T47D (cell line): Measurements from ENCODE around the gene ATXN1.

Experiments used
- DNase-seq, 2 experiments: peaks; one replicate each; pipeline versions ENCODE4 v3.0.0 to v3.0.0-alpha.2; 2011 to 2012; ENCODE audit warnings: low read depth in 1 of 2, low spot score in 1 of 2
- JUND ChIP-seq: IDR thresholded peaks from 2 replicates; pipeline ENCODE4 v1.6.1; 2012; ENCODE audit warnings: low read depth
- in situ Hi-C: cut with HindIII; loops from 2 replicates; pipeline ENCODE4 v1.10.0; 2016; ENCODE audit warnings: low sequenced_read_pairs, low pct_unique_long_range_greater_than_20kb

Gene ATXN1

DNA sequence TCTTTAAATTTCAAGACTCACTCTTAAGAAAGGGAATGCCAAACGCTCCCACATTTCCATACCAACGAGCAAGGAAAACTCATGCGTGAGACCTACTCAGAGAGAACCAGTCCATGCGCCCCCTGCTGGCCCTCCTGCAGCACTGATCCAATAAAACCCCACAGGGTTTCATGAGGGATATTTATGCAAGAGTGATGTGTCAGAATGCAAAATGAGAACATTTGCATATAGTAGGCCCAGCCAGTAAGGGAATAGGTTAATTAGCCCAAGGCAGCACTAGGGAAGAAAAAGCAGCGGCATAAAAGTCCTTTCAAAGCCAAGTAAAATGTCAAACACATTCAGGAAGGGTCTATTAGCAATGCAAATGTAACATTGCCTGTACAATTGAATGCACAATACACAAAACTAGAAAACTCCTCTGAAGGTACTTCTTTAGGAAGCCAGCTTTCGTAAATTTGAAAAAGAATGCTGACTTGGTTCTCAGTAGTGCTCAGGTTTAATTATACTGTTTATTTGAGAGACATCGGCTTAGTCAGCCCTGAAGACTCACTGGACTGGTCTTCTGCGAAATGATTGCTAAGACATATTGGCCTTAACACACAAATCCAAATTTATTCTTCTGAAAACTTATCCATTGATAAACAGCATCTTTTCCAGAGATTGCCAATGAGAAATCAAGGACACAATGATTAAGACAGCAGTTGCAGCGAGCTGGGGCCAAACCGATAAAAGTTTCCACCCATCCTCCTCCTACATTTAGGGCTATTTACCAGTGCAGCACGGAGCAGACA is 429.7 kb downstream of the ATXN1 start:
- in situ Hi-C loops = no loop called here
- no peak for TF ChIP-seq JUND
- DNase-seq = peak; percentile 79 to 83

DNA sequence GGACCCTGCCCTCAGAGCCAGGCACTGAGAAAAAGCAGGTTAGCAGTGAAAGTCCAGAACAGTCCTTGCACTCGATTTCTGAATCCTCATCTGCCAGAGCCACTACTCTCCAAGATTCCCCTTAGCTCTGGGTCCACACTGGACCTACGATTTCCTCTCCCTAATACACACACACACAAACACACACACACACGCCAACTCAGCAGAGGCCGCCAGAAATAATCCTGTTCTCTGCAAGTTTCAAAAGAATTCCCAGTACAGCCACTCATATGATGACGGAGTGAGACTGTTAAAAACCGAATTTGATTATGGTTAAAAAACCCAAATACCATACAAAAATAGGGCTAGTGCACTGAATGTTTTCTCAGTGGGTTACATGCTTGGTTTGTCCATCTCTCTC is 432.0 kb downstream of the ATXN1 start:
- DNase-seq = no peak
- in situ Hi-C loops = no loop called here
- TF ChIP-seq JUND = no peak

DNA sequence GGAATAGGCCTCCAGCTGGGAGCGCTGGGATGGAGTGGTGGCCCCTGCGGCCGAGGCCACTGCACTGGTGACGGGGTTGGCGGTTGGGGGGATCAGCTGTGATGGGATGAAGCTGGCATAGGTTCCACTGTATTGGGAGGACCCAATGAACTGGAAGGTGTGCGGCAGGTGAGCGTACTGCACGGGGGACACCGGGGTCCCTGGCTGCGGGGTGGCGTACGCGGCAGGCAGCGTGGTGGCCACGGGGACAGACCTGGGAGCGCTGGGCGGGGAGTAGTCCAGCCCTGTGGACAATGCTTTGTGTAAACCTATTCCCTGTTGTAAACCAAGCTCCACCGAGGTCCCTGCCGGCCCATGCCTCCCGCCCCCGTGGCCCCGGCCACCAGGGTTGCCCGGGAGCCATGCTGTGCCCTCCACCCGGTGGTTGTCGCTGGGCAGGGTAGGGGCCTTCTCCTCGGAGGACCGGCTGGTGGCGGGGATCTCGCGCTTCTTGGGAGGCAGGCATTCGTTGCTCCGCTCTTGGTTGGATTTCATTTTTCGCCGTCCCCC is 433.4 kb downstream of the ATXN1 start:
- DNase-seq = no peak
- no peak for TF ChIP-seq JUND
- in situ Hi-C loops = no loop called here

DNA sequence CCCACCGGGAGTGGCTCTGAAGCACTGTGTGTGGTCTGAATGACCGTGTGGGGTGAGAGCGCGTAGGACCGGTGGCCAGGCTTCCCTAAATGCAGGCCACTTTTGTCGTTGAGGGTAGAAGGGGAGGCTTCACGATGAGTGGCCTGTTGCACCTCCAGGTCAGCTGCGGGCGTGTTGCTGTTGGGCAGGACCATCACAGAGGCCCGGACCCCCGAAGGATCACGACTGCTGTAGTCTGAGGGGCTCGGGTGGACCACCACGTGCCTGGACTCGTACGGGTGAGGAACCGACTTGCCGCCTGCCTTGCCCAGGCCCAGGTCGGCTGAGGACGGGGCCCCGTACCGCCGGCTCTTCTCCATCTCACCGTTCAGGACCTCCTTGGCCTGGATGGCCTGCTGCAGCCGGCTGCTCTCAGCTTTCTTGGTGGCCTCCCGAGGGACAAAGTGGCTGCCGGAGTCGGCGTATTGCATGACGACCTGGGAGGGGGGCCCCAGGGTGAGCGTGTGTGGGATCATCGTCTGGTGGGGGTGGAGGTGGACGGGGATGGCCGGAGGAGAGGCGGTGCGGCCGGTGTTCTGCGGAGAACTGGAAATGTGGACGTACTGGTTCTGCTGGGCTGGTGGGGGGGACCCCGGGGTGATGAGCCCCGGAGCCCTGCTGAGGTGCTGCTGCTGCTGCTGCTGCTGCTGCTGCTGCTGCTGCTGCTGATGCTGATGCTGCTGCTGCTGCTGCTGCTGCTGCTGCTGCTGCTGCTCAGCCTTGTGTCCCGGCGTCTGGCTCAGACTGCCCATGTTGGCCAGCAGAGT is 434.1 kb downstream of the ATXN1 start:
- in situ Hi-C loops = no loop called here
- TF ChIP-seq JUND = no peak
- DNase-seq = no peak

DNA sequence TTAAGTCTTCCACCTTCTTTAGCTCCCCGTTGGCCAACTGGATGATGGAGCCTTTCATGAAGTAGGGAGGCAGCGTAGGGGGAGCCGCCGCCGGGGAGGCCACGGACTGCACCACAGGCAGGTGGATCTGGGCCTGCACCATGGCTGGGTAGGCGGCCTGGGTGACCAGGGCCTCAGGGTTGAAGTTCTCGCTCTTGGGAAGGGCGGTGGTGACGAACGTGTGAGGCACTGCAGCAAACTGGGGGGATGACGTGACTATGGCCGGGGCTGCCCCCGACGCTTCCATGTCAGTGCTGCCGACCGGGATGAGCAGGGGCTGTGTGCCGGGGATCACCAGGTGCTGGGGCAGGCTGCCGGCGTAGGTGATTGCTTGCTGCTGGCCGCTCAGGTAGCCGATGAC is 434.7 kb downstream of the ATXN1 start:
- no peak for TF ChIP-seq JUND
- no peak for DNase-seq
- in situ Hi-C loops = no loop called here

DNA sequence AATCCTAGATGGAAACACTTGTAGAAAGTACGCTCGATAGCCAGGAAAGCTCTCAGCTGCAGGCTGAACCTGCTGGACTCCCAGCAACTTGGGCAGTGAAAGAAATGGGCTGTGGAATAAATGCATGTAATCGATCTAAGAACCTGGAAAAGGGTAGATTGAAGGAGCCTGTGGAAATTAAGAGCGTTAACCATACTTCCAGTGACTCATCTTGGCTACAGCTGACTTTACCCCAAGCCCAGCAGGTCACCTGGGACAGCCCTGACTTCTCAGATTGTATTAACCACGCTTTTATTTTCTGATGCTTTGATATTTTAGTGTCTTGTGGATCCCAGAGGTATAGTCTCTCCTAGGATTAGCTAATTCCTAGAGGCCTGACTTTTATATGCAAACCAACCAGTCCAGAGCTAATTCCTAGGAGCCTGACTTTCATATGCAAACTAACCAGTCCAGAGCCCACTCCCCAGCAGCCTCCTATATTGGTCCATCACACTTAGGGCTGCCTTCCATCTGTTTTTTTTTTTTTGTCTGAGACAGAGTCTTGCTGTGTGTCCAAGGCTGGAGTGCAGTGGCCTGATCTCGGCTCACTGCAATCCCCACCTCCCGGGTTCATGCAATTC is 436.5 kb downstream of the ATXN1 start:
- TF ChIP-seq JUND = no peak
- no peak for DNase-seq
- in situ Hi-C loops = no loop called here

DNA sequence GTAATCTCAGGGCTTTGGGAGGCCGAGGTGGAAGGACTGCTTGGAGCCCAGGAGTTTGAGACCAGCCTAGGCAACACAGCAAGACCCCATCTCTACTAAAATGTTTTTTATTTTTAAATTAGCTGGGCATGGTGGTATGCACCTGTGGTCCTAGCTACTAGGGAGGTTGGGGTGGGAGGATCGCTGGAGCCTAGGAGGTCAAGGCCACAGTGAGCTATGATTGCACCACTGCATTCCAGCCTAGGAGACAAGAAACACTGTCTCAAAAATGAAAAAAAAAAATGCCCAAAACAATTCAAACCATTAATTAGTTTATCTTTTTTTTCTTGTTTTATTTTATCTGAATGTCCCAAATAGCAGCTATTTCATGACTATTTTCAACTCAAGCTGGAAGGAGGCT is 437.1 kb downstream of the ATXN1 start:
- in situ Hi-C loops = no loop called here
- no peak for TF ChIP-seq JUND
- no peak for DNase-seq

DNA sequence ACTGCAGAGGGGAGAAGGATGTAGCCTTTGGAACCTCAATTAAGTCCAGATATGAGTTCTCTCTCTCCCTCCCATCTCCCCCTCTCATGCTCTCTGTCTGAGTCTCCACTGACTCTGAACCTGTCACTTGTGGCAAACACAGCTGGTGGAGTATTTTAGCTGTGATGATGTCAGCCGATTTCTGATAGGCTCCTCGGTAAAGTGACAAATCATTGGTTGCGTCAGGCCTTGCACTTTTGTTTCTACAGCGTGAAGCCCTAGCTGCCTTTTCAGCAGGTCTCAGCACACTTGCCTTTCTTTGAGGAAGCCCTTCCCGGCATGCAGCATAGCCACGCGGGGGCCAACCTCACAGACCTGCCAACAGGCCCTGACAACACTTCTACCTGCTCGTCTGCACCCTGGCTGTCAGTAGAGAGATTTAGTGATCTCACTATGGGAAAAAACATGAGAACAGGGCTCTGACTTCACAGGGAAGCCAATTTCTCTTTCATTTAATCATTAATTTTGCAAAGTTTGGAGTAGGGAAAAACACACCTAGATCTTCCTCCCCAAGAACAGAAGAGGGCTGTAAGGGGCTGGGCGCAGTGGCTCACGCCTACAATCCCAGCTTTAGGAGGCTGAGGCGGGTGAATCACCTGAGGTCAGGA is 438.5 kb downstream of the ATXN1 start:
- in situ Hi-C loops = no loop called here
- no peak for DNase-seq
- no peak for TF ChIP-seq JUND

DNA sequence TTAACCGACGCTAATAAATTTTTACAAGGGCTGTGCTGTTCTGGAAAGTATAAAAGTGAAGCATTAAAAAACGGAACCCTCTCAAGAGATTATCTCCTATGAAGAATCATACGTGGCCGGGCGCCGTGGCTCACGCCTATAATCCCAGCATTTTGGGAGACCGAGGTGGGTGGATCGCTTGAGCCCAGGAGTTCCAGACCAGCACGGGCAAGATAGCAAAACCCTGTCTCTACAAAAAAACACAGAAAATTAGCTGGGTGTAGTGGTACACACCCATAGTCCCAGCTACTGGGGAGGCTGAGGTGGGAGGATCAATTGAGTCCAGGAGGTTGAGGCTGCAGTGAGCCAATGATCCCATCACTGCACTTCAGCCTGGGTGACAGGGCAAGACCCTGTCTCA is 439.4 kb downstream of the ATXN1 start:
- no peak for TF ChIP-seq JUND
- no peak for DNase-seq
- in situ Hi-C loops = no loop called here

DNA sequence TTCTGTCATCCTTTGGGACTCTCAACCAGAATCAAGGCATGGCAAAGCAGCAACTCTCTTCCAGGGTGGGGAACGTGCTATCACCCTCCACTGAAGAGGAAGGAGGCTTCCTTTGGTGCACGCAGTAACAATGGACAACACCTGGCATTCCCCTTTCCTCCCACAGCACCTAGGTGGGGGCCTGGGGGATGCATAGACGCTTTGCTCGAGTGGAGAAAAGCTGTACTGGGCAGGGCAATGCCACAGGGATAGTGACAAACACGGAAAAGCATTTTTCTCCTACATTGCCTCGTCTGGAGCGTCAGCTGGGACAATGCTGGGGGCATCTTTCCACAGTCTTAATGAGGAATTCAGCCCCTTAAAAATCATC is 439.9 kb downstream of the ATXN1 start:
- DNase-seq = no peak
- TF ChIP-seq JUND = no peak
- in situ Hi-C loops = no loop called here

DNA sequence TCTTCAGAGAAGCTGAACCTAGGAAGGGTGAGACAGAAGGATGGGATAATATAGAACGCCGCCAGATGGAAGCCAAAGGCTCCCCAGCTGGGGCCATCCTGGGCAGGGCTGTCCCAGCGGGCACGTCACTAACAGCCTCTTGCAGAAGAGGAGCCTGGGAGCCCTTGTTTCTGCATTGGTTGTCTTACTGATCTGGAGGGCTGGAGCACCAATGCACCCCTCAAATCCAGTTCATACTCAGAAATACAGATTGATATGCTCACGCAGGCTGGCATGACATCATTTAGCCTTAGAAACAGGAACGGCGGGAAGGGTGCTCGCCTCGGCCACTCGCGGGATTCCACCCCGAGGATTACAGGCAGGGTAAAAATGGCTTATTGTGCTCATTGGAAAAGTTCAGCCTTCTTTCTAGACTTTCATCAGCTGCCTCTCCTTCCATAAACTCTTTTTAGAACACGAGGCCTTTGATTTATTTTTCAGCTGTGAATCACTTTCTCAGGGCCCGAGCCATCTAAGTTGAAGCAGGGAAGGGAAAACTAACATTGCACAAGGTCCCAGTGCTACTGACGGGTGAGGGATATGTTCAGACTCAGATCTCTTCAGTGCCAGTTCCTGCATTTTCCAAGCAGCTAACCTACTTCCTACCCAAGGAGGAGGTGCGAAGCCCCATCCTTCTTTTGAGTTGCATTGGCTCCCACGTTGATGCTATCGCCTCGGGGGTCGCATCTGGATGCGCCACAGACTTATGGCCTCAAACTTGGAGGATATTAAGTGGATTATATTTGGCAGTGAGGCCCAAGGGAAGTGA is 440.5 kb downstream of the ATXN1 start:
- in situ Hi-C loops = no loop called here
- no peak for DNase-seq
- no peak for TF ChIP-seq JUND
